OCI-LY3 (cell line): Measurements from ENCODE around the gene UNC93A.
"Not testable (repeated sequence)": the region's sequence is repeated elsewhere in the genome, so short reads cannot be mapped to it uniquely, and the experiment has no call there.

ENCODE experiments used
- H2AFZ ChIP-seq: fragments of 200-600, 300-600 bp; shearing (Covaris generic); 2 replicates; pipeline ENCODE4 v1.6.0; 2014; ENCODE audit warnings: antibody characterized with exemption, low read depth, low read length
- H3K27ac ChIP-seq: fragments of 200-600, 300-600 bp; sonication (generic); 2 replicates; pipeline ENCODE4 v1.5.1; 2014; ENCODE audit warnings: mild to moderate bottlenecking, low read length, moderate library complexity, mixed read lengths
- H3K27me3 ChIP-seq: fragments of 200-600, 300-600 bp; sonication (generic); 2 replicates; pipeline ENCODE4 v1.6.1; 2014; ENCODE audit warnings: low read depth, low read length, mixed read lengths
- H3K36me3 ChIP-seq: fragments of 200-600, 300-600 bp; sonication (generic); replicated peaks from 2 replicates; pipeline ENCODE3; 2014; ENCODE audit warnings: low read depth, low read length, mixed read lengths
- H3K4me1 ChIP-seq: fragments of 300-600, 200-600 bp; sonication (generic); 2 replicates; pipeline ENCODE4 v1.6.1; 2014; ENCODE audit warnings: low read length, mixed read lengths
- H3K4me2 ChIP-seq: fragments of 200-600, 300-600 bp; sonication (generic); 2 replicates; pipeline ENCODE4 v1.6.1; 2014; ENCODE audit warnings: low read length, mixed read lengths
- H3K4me3 ChIP-seq: fragments of 300-600, 200-600 bp; sonication (generic); 2 replicates; pipeline ENCODE4 v1.5.1; 2014; ENCODE audit warnings: antibody characterized with exemption, mild to moderate bottlenecking, low read length, moderate library complexity
- H3K79me2 ChIP-seq: fragments of 300-600, 200-600 bp; shearing (Covaris generic); 2 replicates; pipeline ENCODE4 v1.6.1; 2014; ENCODE audit warnings: mild to moderate bottlenecking, low read length, mixed read lengths
- H3K9ac ChIP-seq: fragments of 300-600, 200-600 bp; shearing (Covaris generic); 2 replicates; pipeline ENCODE4 v1.6.0; 2014; ENCODE audit warnings: mild to moderate bottlenecking, low read length, moderate library complexity
- H3K9me3 ChIP-seq: fragments of 200-600, 300-600 bp; shearing (Covaris generic); 2 replicates; pipeline ENCODE4 v1.6.1; 2014; ENCODE audit warnings: low read length, mixed read lengths; ENCODE audit not compliant: insufficient read depth
- H4K20me1 ChIP-seq: fragments of 200-600, 300-600 bp; sonication (generic); 2 replicates; pipeline ENCODE4 v1.6.1; 2016; ENCODE audit warnings: low read length, mixed read lengths; ENCODE audit not compliant: insufficient read depth
- CTCF ChIP-seq: fragments of 200-600, 300-600 bp; sonication (generic); IDR thresholded peaks from 2 replicates; pipeline ENCODE4 v1.5.1; 2014; ENCODE audit warnings: antibody characterized with exemption, low read length, low read depth
- EZH2phosphoT487 ChIP-seq: fragments of 200-600 bp; shearing (Covaris generic); IDR thresholded peaks from 2 replicates; pipeline ENCODE4 v1.6.1; 2018; ENCODE audit warnings: antibody characterized with exemption, mixed run types, low read depth

UNC93A gene

GRCh38 chr6:167290786-167291622, at the start of gene UNC93A:
Gene UNC93A (plus strand): TSS chr6:167291315. CDS start chr6:167291490, 175 bp downstream.
- Histone ChIP-seq H3K27me3 (peaks cover 13% of the 10 kb centered on the region), H3K9ac (no peak within 1 kb of the TSS), H3K9me3 (no peaks in the 10 kb centered on the region), H3K4me1 (no peaks in the 10 kb centered on the region), H3K79me2 (no peaks in the 10 kb centered on the region), H3K27ac (no peak within 1 kb of the TSS), H2AFZ (no peak within 1 kb of the TSS), H3K4me3 (no peak within 1 kb of the TSS), H4K20me1 (no peaks in the 10 kb centered on the region), H3K36me3 (no peaks in the 10 kb centered on the region), H3K4me2 (no peak within 1 kb of the TSS)
- TF ChIP-seq EZH2phosphoT487 (no peak), CTCF (no peak)

GRCh38 chr6:167241321-167242134, 49.6 kb upstream of the UNC93A start:
- H2AFZ ChIP-seq, H3K9me3 ChIP-seq, H3K4me3 ChIP-seq, H3K4me1 ChIP-seq, H3K79me2 ChIP-seq, H3K36me3 ChIP-seq, H3K4me2 ChIP-seq, H3K27ac ChIP-seq, H3K9ac ChIP-seq, H4K20me1 ChIP-seq: not testable (repeated sequence)
- H3K27me3 ChIP-seq, result peaks cover 11% of the 10 kb centered on the region; the same call in 1 of the 2 replicates

DNA sequence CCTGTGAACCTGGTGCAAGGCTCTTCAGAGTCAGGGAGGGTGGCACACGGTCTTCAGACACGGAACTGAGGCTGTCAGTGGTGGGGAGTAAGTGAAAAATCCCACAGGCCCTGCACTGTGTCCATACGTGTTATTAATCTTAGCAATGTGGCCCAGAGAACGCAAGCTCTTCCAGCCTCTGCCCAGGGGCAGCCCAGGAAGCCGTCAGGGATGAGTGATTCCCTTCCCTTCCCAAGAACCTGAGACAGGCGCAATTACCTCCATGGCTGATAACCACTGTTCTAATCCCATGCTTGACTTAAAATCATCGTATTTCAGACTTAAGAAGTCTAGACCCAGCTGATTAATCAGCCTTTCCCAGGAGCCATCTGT, 49.0 kb upstream of the UNC93A start:
- H3K27ac ChIP-seq, H3K9me3 ChIP-seq, H3K9ac ChIP-seq: not testable (repeated sequence)

GRCh38 chr6:167242511-167243051, 48.5 kb upstream of the UNC93A start:
- not testable (repeated sequence) for H4K20me1 ChIP-seq, H3K4me3 ChIP-seq, H3K9ac ChIP-seq, H3K4me1 ChIP-seq, H3K27ac ChIP-seq, H3K79me2 ChIP-seq, H3K4me2 ChIP-seq, H2AFZ ChIP-seq, H3K36me3 ChIP-seq, H3K9me3 ChIP-seq
- peaks cover 16% of the 10 kb centered on the region; the same call in 1 of the 2 replicates for H3K27me3 ChIP-seq

More for the DNA sequence above, 49.0 kb upstream of the UNC93A start:
- not testable (repeated sequence) for H3K4me3 ChIP-seq, H2AFZ ChIP-seq, H4K20me1 ChIP-seq, H3K79me2 ChIP-seq, H3K4me2 ChIP-seq, H3K4me1 ChIP-seq, H3K36me3 ChIP-seq
- H3K27me3 ChIP-seq, result peaks cover 16% of the 10 kb centered on the region; the same call in 1 of the 2 replicates

DNA sequence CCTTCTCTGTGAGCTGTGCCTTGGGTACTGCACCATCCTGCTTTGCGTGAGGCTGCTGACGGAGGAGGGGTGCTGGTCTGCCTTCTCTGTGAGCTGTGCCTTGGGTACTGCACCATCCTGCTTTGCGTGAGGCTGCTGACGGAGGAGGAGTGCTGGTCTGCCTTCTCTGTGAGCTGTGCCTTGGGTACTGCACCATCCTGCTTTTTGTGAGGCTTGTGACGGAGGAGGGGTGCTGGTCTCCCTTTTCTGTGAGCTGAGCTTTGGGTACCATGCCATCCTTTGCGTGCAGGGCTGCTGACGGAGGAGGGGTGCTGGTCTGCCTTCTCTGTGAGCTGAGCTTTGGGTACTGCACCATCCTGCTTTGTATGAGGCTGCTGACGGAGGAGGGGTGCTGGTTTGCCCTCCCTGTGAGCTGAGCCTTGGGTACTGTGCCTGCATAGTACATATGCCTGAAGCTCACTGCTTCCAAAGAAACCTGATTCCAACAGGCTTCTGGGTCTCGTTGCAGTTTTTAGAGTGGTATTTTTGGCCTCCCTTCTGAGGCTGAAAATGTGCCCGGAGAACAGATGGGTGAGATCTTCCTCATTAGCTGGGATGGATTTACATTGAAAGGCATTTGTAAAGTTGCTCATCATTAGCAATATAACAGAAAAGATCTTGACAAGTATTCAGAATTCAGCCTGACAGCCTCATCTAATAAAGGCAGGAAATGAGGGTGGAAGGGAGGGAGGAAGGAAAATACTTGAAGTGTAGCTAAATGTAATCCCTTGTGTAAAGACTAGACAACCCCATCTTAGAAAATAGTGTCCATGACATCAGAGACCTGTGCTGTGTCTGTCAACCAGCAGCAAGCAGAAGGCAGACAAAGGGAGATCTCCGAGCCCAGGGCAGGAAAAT, 46.8 kb upstream of the UNC93A start:
- TF ChIP-seq CTCF, result no peak
- TF ChIP-seq EZH2phosphoT487, result no peak
- H3K9ac ChIP-seq, result no peak overlapping the region
- no peaks in the 10 kb centered on the region for H3K36me3 ChIP-seq
- no peak overlapping the region for H3K4me3 ChIP-seq
- no peak overlapping the region for H3K27ac ChIP-seq
- H3K4me2 ChIP-seq, result no peak overlapping the region
- no peaks in the 10 kb centered on the region for H3K79me2 ChIP-seq
- H2AFZ ChIP-seq, result no peak overlapping the region
- H3K4me1 ChIP-seq, result no peaks in the 10 kb centered on the region
- H3K9me3 ChIP-seq, result no peaks in the 10 kb centered on the region; the same call in 1 of the 2 replicates
- peaks cover 16% of the 10 kb centered on the region; the same call in 1 of the 2 replicates for H3K27me3 ChIP-seq
- no peaks in the 10 kb centered on the region for H4K20me1 ChIP-seq
